ENCODE data around the gene HSDL2.
A peak's percentile ranks its signal among the peaks of the same experiment; 100 is the strongest.
"Not testable (repeated sequence)": the region's sequence is repeated elsewhere in the genome, so short reads cannot be mapped to it uniquely, and the experiment has no call there.

HSDL2 gene

GRCh38 chr9:112380102-112380824 lies at the start of gene HSDL2:
TSS of gene HSDL2 (plus strand) at chr9:112380108. CDS start at chr9:112380164, 56 bp downstream.
- DNase-seq = peak in 1 of 2 experiments; percentile 51

GRCh38 chr9:112331674-112331952 lies 48.3 kb upstream of the HSDL2 start:
- peak in 1 of 2 experiments; percentile 18 for DNase-seq

- no peak for DNase-seq
Observed at GRCh38 chr9:112332214-112332613, 47.7 kb upstream of the HSDL2 start.

- DNase-seq = no peak
Observed at GRCh38 chr9:112332674-112332976, 47.3 kb upstream of the HSDL2 start.

- DNase-seq = peak; percentile 76 to 79
Observed at GRCh38 chr9:112332977-112333638, 46.8 kb upstream of the HSDL2 start, which contains the start of gene PTBP3. TSS of gene PTBP3 (minus strand) at chr9:112333619. CDS start at chr9:112297865, 35,754 bp downstream.

GRCh38 chr9:112333639-112334431 lies 46.1 kb upstream of the HSDL2 start:
- DNase-seq = peak; percentile 79 to 97

- peak in 1 of 2 experiments; percentile 23 for DNase-seq
Observed at GRCh38 chr9:112334432-112334841, 45.5 kb upstream of the HSDL2 start.

- DNase-seq = peak in 1 of 2 experiments; percentile 35
Observed at GRCh38 chr9:112337547-112337946, 42.4 kb upstream of the HSDL2 start.

- DNase-seq = peak in 1 of 2 experiments; percentile 39
Observed at GRCh38 chr9:112338561-112338960, 41.3 kb upstream of the HSDL2 start.

GRCh38 chr9:112339886-112340285 lies 40.0 kb upstream of the HSDL2 start:
- DNase-seq = no peak

- no peak for DNase-seq
Observed at GRCh38 chr9:112341730-112342129, 38.2 kb upstream of the HSDL2 start.

- peak in 1 of 2 experiments; percentile 10 for DNase-seq
Observed at GRCh38 chr9:112348257-112349007, 31.5 kb upstream of the HSDL2 start.

GRCh38 chr9:112349008-112349333 lies 30.9 kb upstream of the HSDL2 start:
- DNase-seq = no peak

- no peak for DNase-seq
Observed at GRCh38 chr9:112351184-112351583, 28.7 kb upstream of the HSDL2 start.

GRCh38 chr9:112352209-112352608 lies 27.7 kb upstream of the HSDL2 start:
- DNase-seq = no peak

- no peak for DNase-seq
Observed at GRCh38 chr9:112354081-112354743, 25.7 kb upstream of the HSDL2 start.

- no peak for DNase-seq
Observed at GRCh38 chr9:112355427-112355897, 24.4 kb upstream of the HSDL2 start.

GRCh38 chr9:112360047-112360804 lies 19.7 kb upstream of the HSDL2 start:
- no peak for DNase-seq

GRCh38 chr9:112361601-112362000 lies 18.3 kb upstream of the HSDL2 start:
- DNase-seq = peak; percentile 42 to 59

GRCh38 chr9:112364761-112365160 lies 15.1 kb upstream of the HSDL2 start:
- DNase-seq = no peak

- not testable (repeated sequence) for DNase-seq
Observed at GRCh38 chr9:112365257-112365656, 14.7 kb upstream of the HSDL2 start.

- DNase-seq = no peak
Observed at GRCh38 chr9:112366591-112366990, 13.3 kb upstream of the HSDL2 start.
